ENCODE data around the gene DLX5. TPM values are rescaled to one million over a fixed set of nuclear protein-coding genes. Genes with fewer than 3 reads are reported as not detected.

Gene DLX5
- total RNA-seq, 2 donors from 2014 or later: not detected

DNA sequence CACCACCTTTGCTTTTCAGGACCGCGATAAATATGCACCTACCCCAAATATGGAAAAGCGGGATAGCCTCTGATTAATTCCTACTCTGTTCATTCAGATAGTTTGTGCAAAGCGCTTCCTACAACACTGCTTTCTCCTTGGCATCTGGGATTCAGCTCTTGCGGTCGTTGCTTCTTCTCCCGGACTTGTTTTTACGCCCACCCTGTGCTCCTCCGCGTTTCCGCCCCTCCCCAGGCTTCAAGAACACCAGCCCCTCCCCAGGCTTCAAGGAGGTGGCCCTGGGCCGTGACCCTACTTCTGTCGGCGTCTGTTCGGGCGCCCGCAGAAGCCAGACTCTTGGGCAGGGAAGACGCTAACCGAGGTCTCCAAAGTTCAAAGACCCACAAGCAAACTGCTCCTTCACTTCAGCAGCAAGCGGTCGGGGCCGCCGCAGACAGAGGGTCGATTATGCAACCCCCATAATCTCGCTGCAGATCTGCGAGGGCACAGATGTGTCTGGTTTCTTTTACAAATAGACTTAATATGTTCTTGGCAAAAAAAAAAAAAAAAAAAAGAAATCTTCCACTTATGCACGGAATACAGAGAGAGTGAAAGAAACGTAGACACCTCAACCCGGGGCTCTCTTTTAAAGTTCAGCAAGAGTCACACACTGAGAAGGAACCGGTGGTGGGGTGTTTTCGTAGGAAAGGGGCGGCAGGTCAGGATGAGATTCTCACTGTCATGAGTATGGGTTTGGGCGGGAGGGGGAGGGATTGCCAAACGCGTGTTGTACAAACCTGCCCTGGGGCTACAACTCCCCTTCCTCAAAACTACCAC is 1.9 kb downstream of the DLX5 start:
- ATAC-seq (no peak), DNase-seq (ENCODE audit: low spot score) (no peak)
- no peaks in the 10 kb centered on the region for H3K9me3 Mint-ChIP-seq
- H3K36me3 Mint-ChIP-seq: peaks cover 1% of the 10 kb centered on the region
- H3K27ac Mint-ChIP-seq: no peak overlapping the region
- peaks cover 71 to 91% of the 10 kb centered on the region in 2 donors for H3K27me3 Mint-ChIP-seq
- no peak overlapping the region for H3K4me3 Mint-ChIP-seq
- peaks cover 30 to 35% of the 10 kb centered on the region in 2 donors for H3K4me1 Mint-ChIP-seq (ENCODE audit: low read depth in 2 of 2)

DNA sequence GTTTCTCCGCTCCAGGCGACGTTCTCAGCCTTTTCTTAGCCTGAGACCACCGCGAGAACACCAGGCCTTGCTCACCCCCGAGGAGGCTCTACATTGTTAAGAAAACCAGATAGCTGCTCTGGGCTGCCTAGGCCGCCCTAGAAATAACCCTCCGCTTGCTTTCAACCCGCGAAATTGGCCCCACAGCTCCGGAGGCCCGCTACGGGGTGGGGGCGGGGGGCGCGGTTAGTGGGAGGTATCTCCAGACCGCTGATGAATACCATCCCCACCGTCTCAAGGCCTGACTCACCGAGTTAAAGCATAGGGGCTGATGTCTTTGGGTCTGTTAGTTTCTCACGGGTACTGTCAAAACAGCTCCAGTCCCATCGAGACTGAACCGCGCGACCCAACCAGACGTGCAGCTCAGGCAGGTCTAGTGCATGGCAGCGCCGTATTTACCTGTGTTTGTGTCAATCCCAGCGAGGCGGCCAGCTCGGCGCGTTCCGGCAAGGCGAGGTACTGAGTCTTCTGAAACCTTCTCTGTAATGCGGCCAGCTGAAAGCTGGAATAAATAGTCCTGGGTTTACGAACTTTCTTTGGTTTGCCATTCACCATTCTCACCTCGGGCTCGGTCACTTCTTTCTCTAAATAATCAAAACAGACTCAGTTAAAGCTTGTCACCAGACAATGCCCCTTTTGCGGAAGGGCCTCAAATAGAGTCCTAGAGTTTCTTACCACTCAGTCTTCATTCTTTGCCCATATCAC is 2.7 kb downstream of the DLX5 start:
- Mint-ChIP-seq H3K4me1 (ENCODE audit: low read depth in 2 of 2) (peaks cover 28 to 29% of the 10 kb centered on the region in 2 donors), H3K36me3 (peaks cover 6% of the 10 kb centered on the region), H3K9me3 (no peaks in the 10 kb centered on the region), H3K27me3 (peaks cover 72 to 91% of the 10 kb centered on the region in 2 donors), H3K4me3 (no peak overlapping the region), H3K27ac (no peak overlapping the region)
- ATAC-seq (no peak), DNase-seq (ENCODE audit: low spot score) (no peak)

DNA sequence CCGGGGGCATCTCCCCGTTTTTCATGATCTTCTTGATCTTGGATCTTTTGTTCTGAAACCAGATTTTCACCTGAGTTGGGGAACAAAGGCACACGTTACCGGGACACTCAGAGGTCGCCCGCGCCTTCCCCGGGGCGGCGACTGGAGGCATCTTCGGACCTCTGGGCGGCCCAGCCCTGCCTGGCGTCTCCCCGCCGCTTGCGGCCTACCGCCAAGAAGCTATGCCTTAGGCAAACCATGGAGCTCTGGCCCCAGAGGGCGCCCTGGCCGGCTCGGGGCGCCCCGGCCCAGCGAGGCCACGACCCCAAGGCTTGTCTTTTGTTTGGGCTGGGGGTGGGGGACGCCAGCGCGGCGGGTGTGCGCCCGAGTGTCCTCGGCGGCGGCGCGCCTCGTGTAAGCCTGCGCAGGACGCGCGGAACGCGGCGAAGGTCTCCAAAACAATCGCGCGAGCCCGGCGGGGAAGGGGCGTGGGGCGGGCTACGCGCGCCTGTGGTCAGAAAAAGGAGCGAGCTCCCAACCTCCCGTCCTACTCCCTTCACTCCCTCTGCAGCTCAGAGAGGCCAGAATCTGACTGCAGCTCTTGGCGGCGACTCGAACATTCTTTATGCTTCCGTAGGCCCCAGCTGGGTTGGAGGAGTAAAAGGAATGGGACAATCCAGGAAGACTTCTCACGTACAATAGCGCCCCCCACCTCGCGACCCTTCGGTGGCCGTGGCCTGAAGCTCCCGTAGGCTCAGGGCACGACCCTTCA is 3.5 kb downstream of the DLX5 start:
- H3K4me1 Mint-ChIP-seq (ENCODE audit: low read depth in 2 of 2): peaks cover 20 to 22% of the 10 kb centered on the region in 2 donors
- H3K27ac Mint-ChIP-seq: no peak overlapping the region
- H3K36me3 Mint-ChIP-seq: peaks cover 6% of the 10 kb centered on the region
- H3K27me3 Mint-ChIP-seq: peaks cover 70 to 91% of the 10 kb centered on the region in 2 donors
- DNase-seq (ENCODE audit: low spot score) (no peak), ATAC-seq (no peak)
- H3K9me3 Mint-ChIP-seq: no peaks in the 10 kb centered on the region
- H3K4me3 Mint-ChIP-seq: no peak overlapping the region

DNA sequence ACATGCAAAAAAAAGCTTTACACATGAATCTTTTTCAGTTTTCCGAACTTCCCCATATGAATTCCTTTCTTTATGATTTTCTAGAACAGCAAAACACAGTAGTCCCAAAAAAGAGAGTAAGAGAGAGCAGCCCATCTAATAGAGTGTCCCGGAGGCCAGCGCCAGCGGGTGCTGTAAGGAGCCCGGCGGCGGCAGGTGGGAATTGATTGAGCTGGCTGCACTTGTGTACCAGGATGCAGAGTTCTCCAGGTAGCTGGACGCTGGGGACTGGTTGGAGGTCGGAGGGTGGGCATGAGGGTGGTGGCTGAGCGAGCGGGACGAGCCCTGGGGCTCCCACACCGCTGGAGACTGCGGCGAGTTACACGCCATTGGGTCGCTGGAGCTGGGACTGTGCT is 4.0 kb downstream of the DLX5 start:
- H3K4me3 Mint-ChIP-seq: no peak overlapping the region
- H3K4me1 Mint-ChIP-seq (ENCODE audit: low read depth in 2 of 2): peaks cover 16 to 20% of the 10 kb centered on the region in 2 donors
- ATAC-seq (no peak), DNase-seq (ENCODE audit: low spot score) (no peak)
- peaks cover 70 to 91% of the 10 kb centered on the region in 2 donors for H3K27me3 Mint-ChIP-seq
- H3K9me3 Mint-ChIP-seq: no peaks in the 10 kb centered on the region
- no peak overlapping the region for H3K27ac Mint-ChIP-seq
- peaks cover 6% of the 10 kb centered on the region for H3K36me3 Mint-ChIP-seq

DNA sequence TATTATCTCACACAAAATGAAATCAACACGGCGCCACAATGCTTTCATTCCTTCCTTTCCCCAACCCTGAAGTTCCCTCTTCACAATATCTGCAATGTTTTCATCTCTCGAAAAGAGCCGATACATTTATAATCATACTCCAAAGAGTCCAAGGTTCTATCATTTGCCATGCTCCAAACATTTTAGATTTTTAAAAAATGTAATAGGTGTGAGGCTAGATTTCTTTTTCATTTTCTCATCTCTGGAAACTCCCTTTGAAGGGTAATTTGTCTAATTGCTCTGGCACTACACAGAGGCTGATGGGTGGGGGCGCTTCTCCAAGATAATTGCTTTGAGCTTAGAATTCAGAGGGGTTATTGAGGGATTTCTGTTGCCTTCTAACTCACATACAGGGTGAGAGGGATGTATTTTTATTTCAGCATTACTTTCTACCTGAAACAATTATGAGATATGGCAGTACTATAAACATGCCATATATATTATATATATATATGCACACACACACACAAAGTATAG is 4.9 kb downstream of the DLX5 start:
- peaks cover 70 to 91% of the 10 kb centered on the region in 2 donors for H3K27me3 Mint-ChIP-seq
- H3K27ac Mint-ChIP-seq: no peak overlapping the region
- peaks cover 16 to 20% of the 10 kb centered on the region in 2 donors for H3K4me1 Mint-ChIP-seq (ENCODE audit: low read depth in 2 of 2)
- H3K36me3 Mint-ChIP-seq: peaks cover 6% of the 10 kb centered on the region
- DNase-seq (ENCODE audit: low spot score) (no peak), ATAC-seq (no peak)
- no peaks in the 10 kb centered on the region for H3K9me3 Mint-ChIP-seq
- no peak overlapping the region for H3K4me3 Mint-ChIP-seq

DNA sequence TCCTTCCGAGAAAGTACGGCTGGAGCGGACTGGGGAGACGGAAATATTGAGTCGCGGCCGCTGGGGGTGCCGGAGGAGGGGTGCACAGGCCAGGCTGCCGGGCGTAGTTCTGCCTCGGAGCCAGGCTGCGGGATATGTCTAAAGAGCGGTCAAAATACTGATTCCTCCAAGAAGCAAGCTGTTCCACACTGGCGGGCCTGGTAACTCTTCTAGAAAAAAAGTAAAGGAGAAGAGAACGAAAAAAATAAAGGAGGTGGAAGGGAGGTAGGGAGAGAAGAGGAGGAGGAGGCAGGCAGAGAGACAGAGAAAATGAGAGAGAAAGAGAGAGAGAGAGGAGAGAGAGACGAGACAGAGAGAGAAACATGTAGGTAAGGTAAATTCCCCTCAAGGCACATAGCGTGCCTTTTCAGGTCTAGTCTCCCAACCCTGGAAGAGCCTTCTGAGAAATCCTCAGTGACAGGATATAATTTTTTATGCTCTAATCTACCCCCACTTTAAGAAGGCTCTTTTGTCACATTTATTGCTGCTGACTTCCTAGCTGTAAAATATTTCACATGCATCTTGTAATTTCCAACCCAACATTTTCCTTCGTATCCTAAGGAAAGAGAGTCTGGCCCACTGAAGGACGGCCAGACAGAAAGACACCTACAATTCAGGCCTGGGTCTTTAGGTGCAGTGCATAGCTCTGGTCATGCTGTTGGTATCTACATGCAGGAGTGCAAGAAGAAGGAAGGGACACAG is 5.7 kb downstream of the DLX5 start:
- peaks cover 6% of the 10 kb centered on the region for H3K36me3 Mint-ChIP-seq
- H3K27me3 Mint-ChIP-seq: peaks cover 68 to 91% of the 10 kb centered on the region in 2 donors
- no peak overlapping the region for H3K27ac Mint-ChIP-seq
- ATAC-seq (no peak), DNase-seq (ENCODE audit: low spot score) (no peak)
- H3K4me3 Mint-ChIP-seq: no peak overlapping the region
- H3K9me3 Mint-ChIP-seq: no peaks in the 10 kb centered on the region
- peaks cover 10 to 14% of the 10 kb centered on the region in 2 donors for H3K4me1 Mint-ChIP-seq (ENCODE audit: low read depth in 2 of 2)

DNA sequence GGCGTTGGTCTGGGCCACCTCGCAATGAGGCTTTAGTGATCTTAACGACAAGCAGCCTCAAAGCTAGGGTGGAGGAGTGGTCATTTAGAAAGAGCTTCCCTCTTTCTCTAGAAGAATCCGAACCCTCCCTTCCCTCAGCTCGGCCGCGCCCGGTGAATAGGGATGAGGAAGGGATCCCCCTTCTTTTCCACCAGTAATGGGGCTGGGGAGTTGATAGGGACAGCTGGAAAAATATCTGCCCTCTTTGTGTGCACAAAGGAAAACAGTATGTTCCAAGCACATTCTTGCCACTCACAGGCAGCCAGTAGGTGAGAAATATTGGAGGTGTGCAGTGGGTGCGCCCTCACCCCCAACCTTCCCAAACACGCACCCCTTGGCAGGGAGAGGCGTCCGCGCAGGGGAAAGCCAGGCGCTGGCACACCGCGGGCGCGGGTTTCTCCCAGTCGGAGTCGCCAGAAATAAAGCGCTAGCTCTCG is 6.5 kb downstream of the DLX5 start:
- Mint-ChIP-seq H3K27ac (no peak overlapping the region), H3K9me3 (no peaks in the 10 kb centered on the region), H3K4me3 (no peak overlapping the region), H3K27me3 (peaks cover 68 to 91% of the 10 kb centered on the region in 2 donors), H3K4me1 (ENCODE audit: low read depth in 2 of 2) (peaks cover 9 to 14% of the 10 kb centered on the region in 2 donors), H3K36me3 (peaks cover 11% of the 10 kb centered on the region)
- DNase-seq (ENCODE audit: low spot score): no peak
- no peak for ATAC-seq

DNA sequence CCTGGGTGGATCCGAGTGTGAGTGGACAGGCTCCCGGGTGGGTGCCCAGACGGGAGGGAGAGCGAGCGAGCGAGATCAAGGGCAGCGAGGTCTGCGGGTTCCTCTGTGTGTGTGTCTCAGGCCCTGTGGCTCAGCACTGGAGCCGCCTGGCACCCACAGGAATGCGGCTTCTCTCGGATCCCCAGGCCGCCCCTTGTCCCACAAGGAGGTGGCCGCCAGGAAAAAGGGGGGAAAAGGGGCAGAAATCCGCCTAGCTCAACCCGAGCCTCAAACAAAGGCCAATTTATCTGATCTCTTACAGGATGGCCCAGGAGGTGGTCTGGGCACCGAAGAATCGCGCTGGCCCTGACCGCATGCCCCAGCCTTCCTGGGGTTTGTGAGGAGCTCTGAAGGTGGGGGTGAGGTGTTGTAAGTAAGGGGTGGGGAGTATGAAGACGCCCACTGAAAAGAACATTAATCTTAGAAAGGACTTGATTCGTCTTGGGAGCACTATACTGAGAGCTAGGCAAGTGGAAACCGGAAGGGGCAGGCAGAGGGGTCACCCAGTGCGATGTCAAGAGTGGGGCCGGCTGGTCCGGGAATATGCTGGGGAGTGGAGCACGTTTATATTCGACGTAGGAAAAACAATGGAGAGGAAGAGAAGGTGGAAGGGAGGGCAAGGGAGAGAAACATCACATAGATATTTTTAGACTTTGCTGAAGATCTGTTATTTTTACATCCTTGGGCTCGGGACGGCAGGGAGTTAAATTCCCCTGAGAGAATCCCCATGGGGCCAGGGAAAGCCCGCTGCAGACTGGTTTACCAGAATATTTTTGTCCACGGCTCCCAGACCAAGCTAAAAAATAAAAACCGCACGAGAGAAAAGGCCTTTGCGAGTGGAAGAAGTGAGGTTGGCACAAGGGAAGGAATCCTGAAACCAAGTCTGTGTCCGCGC is 7.2 kb downstream of the DLX5 start:
- Mint-ChIP-seq H3K27me3 (peaks cover 68 to 91% of the 10 kb centered on the region in 2 donors), H3K4me1 (ENCODE audit: low read depth in 2 of 2) (peaks cover 2 to 12% of the 10 kb centered on the region in 2 donors), H3K36me3 (peaks cover 11% of the 10 kb centered on the region), H3K4me3 (no peak overlapping the region), H3K9me3 (no peaks in the 10 kb centered on the region), H3K27ac (no peak overlapping the region)
- ATAC-seq (peak in 1 of 2 donors; percentile 11), DNase-seq (ENCODE audit: low spot score) (no peak)

DNA sequence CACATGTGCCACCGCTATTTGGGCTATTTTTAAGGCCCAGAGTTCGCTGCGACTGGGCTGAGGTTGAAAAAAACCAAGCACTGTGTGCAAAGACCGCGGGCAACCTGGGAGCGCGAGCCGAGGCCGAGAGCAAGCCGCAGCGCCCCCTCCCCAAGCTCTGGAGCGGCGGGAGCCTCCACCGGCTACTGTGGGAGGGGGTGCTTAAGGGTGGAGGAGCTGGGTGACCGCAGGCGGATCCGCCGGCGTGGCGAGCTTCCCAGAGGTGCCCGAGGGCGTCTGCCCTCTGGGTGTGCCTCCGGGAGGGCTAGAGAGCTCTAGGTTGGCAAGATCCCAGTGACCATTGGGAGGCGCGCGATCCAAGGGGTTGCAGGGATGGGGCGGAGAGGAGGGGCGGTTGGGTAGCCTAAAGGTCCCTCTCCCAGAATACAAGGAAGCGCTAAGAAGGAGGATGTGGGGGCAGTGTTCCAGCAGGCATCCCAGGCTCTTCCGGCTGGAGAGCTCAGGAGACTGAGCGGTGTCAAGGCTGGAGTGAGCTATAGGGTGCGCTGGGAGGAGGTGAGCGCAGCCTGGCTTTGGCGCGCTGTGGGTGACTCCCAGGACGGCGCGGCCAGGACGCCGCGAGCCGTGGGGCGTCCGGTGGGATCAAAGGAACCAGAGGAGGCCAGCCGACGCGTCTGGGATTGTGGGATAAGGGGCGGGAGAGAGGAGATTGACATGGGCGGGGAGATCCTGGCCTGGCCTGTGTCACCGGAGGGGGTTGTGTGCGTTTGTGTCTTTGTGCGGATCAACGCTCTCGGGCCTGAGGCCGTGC is 8.0 kb downstream of the DLX5 start:
- H3K36me3 Mint-ChIP-seq: peaks cover 16% of the 10 kb centered on the region
- no peak overlapping the region for H3K27ac Mint-ChIP-seq
- peaks cover 69 to 93% of the 10 kb centered on the region in 2 donors for H3K27me3 Mint-ChIP-seq
- ATAC-seq: peak; percentile 43
- no peak overlapping the region for H3K4me3 Mint-ChIP-seq
- peaks cover 0 to 7% of the 10 kb centered on the region in 2 donors for H3K4me1 Mint-ChIP-seq (ENCODE audit: low read depth in 2 of 2)
- DNase-seq (ENCODE audit: low spot score): no peak
- H3K9me3 Mint-ChIP-seq: peaks cover 5% of the 10 kb centered on the region

DNA sequence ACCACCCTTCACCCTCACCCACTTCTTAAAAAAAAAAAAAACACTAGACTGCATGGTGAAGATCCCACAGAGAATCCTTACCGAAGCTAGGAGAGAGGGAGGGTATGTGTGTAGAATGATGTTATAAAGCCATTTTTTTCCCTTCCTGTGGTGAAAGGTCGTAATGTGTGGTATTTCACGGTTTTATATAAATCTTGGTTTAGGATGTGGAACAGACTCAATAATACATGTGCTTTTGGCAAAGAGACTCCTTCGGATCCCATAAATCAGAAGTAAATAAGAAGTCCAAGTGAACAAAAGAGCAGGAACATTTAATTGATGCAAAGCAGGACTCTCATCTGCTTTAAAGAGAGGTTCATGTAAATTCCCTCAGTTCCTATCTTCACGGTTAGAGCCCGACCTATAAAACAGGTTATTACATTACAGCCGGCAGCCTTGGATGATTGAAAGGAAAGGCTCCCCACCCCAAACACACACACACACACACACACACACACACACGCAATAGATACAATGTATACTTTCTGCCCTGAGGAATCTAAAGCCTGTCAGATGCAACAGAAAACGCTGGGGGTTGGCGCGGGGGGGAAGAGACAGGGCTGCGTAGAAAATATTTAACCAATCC is 8.8 kb downstream of the DLX5 start:
- DNase-seq (ENCODE audit: low spot score) (no peak), ATAC-seq (no peak)
- peaks cover 0 to 7% of the 10 kb centered on the region in 2 donors for H3K4me1 Mint-ChIP-seq (ENCODE audit: low read depth in 2 of 2)
- peaks cover 20% of the 10 kb centered on the region for H3K36me3 Mint-ChIP-seq
- H3K9me3 Mint-ChIP-seq: peaks cover 7% of the 10 kb centered on the region
- peaks cover 77 to 100% of the 10 kb centered on the region in 2 donors for H3K27me3 Mint-ChIP-seq
- H3K4me3 Mint-ChIP-seq: no peak overlapping the region
- no peak overlapping the region for H3K27ac Mint-ChIP-seq

DNA sequence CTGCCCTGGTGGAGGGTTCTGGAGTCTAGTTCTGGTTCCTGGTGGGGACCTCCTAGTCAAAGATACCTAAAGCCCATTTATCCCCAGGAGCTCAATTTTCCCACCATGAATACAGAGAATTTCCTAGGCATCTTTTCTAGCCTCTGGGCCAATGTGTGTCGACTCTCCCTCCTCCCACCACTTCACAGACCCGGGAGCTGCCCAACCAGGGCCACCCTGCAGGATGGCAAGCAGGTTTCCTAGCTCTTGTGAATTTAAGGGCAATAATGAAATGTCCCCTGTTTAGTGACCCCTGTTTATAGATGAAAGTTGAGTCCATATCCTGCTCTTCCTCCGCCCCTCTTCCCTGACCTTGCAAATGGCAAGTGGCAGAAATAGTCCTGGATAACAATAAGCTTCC is 9.4 kb downstream of the DLX5 start:
- H3K4me1 Mint-ChIP-seq (ENCODE audit: low read depth in 2 of 2): peaks cover 0 to 7% of the 10 kb centered on the region in 2 donors
- DNase-seq (ENCODE audit: low spot score): no peak
- no peak overlapping the region for H3K4me3 Mint-ChIP-seq
- peaks cover 7% of the 10 kb centered on the region for H3K9me3 Mint-ChIP-seq
- peaks cover 20% of the 10 kb centered on the region for H3K36me3 Mint-ChIP-seq
- H3K27me3 Mint-ChIP-seq: peaks cover 73 to 99% of the 10 kb centered on the region in 2 donors
- no peak for ATAC-seq
- no peak overlapping the region for H3K27ac Mint-ChIP-seq

All from natural killer cell treated with Interleukin-12 subunit alpha and Interleukin-12 subunit beta and Interleukin-15 and Interleukin-18, amount 100 ng/mL, for 72 hours (primary cell).